Panc1 (cell line): ENCODE data around the gene NTN4. TPM values are rescaled to one million over a fixed set of nuclear protein-coding genes. Genes with fewer than 3 reads are reported as not detected.

Source experiments
- ATAC-seq: fragments of 200-7000 bp; cut with Tn5 transposase; 2 replicates; pipeline ENCODE4 v1.9.1; 2020; ENCODE audit warnings: mild to moderate bottlenecking, moderate library complexity
- BruUV-seq: library from RNA; stranded (reverse); fragments of 400-500 nt; replicated peaks from 2 replicates; lab custom pipeline; 2021; lab: Mats Ljungman, UMichigan
- CTCF ChIA-PET: fragments of 300-600 bp; sonication (Branson Sonifier 250); formaldehyde crosslinking; loops from one replicate; lab custom pipeline; 2022; ENCODE audit warnings: antibody characterized with exemption; lab: Charles Lee
- POLR2A ChIA-PET: fragments of 300-600 bp; sonication (Branson Sonifier 250); formaldehyde crosslinking; loops from one replicate; lab custom pipeline; 2022; ENCODE audit warnings: antibody characterized with exemption; lab: Charles Lee
- DNase-seq: peaks from one replicate; pipeline ENCODE4 v3.0.0-alpha.2; 2010; ENCODE audit warnings: low read depth, low spot score
- H3K27ac ChIP-seq: 2 replicates; pipeline ENCODE4 v1.5.1; 2011; ENCODE audit warnings: mild to moderate bottlenecking, low read length, inconsistent platforms
- H3K27me3 ChIP-seq: fragments of 200-500 bp; sonication (Bioruptor generic); 2 replicates; pipeline ENCODE4 v1.6.0; 2014; ENCODE audit warnings: low read length, inconsistent platforms; ENCODE audit not compliant: control insufficient read depth, insufficient read depth
- H3K36me3 ChIP-seq: fragments of 200-500 bp; sonication (Bioruptor generic); 2 replicates; pipeline ENCODE4 v1.5.1; 2014; ENCODE audit warnings: inconsistent platforms, mild to moderate bottlenecking, low read length, moderate library complexity; ENCODE audit not compliant: control insufficient read depth, insufficient read depth
- H3K4me1 ChIP-seq: 2 replicates; pipeline ENCODE4 v1.5.1; 2011; ENCODE audit warnings: inconsistent platforms, mild to moderate bottlenecking, low read length, moderate library complexity; ENCODE audit not compliant: control insufficient read depth, insufficient read depth
- H3K4me3 ChIP-seq, 2 experiments: 2 replicates each; pipeline ENCODE4 v1.5.1; 2011 to 2012; ENCODE audit warnings: low read depth in 2 of 2, low read length in 2 of 2, mild to moderate bottlenecking in 2 of 2, inconsistent platforms in 1 of 2, moderate library complexity in 1 of 2
- H3K9me3 ChIP-seq: fragments of 200-500 bp; sonication (Bioruptor generic); 2 replicates; pipeline ENCODE4 v1.5.1; 2014; ENCODE audit warnings: low read depth, mild to moderate bottlenecking, inconsistent platforms, low read length, moderate library complexity; ENCODE audit not compliant: control insufficient read depth, insufficient read depth
- CTCF ChIP-seq: fragments of 450-650 bp; IDR thresholded peaks from 2 replicates; pipeline ENCODE4 v1.5.1; 2017; ENCODE audit warnings: mild to moderate bottlenecking
- POLR2AphosphoS5 ChIP-seq: IDR thresholded peaks from 2 replicates; pipeline ENCODE4 v1.6.1; 2012; ENCODE audit warnings: mild to moderate bottlenecking, low read depth, low read length, moderate library complexity
- REST ChIP-seq, 2 experiments: IDR thresholded peaks; 2 replicates each; pipeline ENCODE4 v1.6.1; 2011 to 2012; ENCODE audit warnings: low read depth in 2 of 2, control low read depth in 1 of 2, low read length in 1 of 2, mild to moderate bottlenecking in 1 of 2, moderate library complexity in 1 of 2; ENCODE audit not compliant: insufficient read depth in 1 of 2
- SIN3A ChIP-seq: IDR thresholded peaks from 2 replicates; pipeline ENCODE4 v1.6.1; 2012; ENCODE audit warnings: low read depth, mild to moderate bottlenecking, low read length, moderate library complexity, borderline replicate concordance; ENCODE audit not compliant: insufficient read depth
- TCF7L2 ChIP-seq: IDR thresholded peaks from 2 replicates; pipeline ENCODE4 v1.6.1; 2011; ENCODE audit warnings: mild to moderate bottlenecking, low read depth, low read length, inconsistent platforms
- in situ Hi-C: cut with HindIII; loops from 2 replicates; pipeline ENCODE4 v1.10.0; 2016; ENCODE audit warnings: low sequenced_read_pairs, low pct_unique_long_range_greater_than_20kb
- intact Hi-C: fragments of 100-400 bp; cut with micrococcal nuclease; formaldehyde crosslinking; loops from one replicate; pipeline ENCODE4 v1.10.0; 2022; ENCODE audit not compliant: unreplicated experiment
- total RNA-seq: library from RNA; stranded (reverse); gene quantifications from one replicate; pipeline ENCODE4 v1.2.1, GENCODE V29; 2021; ENCODE audit not compliant: unreplicated experiment

NTN4 gene
- total RNA-seq, 1 experiment from 2014 or later = 17.1 TPM

GRCh38 chr12:95717316-95717928 lies 73.1 kb downstream of the NTN4 start:
- intact Hi-C loops = no loop called here
- ChIA-PET POLR2A (interaction anchor here (0.6 kb wide), 1 partner anchor 179 kb away, joined by 7 read pairs; no protein-coding TSS in a partner anchor), CTCF (interaction anchor here (0.6 kb wide), 1 partner anchor 16 kb away, joined by 6 read pairs; no protein-coding TSS in a partner anchor)
- TF ChIP-seq POLR2AphosphoS5 = no peak
- TF ChIP-seq TCF7L2 = no peak
- no peak for TF ChIP-seq SIN3A
- no peak for TF ChIP-seq REST (IDR thresholded peaks at IDR 0.05; ENCODE audit: insufficient read depth in 1 of 2, low read depth in 2 of 2, low read length in 1 of 2)
- TF ChIP-seq CTCF = no peak
- no peak overlapping the region for H3K27ac ChIP-seq
- H3K4me3 ChIP-seq = no peak overlapping the region
- no peak for DNase-seq
- in situ Hi-C loops = no loop called here
- no peaks in the 10 kb centered on the region for H3K36me3 ChIP-seq
- H3K4me1 ChIP-seq = no peaks in the 10 kb centered on the region
- H3K27me3 ChIP-seq = no peaks in the 10 kb centered on the region
- H3K9me3 ChIP-seq = no peaks in the 10 kb centered on the region
- no peak for ATAC-seq
- BruUV-seq = no TSS peak

GRCh38 chr12:95715177-95715576 lies 75.4 kb downstream of the NTN4 start:
- H3K36me3 ChIP-seq = no peaks in the 10 kb centered on the region

More at GRCh38 chr12:95715177-95715576, 75.4 kb downstream of the NTN4 start:
- ChIA-PET CTCF (no interaction called here), POLR2A (no interaction called here)
- intact Hi-C loops = no loop called here
- no peaks in the 10 kb centered on the region for H3K4me1 ChIP-seq
- no peak for DNase-seq
- TF ChIP-seq REST (IDR thresholded peaks at IDR 0.05; ENCODE audit: insufficient read depth in 1 of 2, low read depth in 2 of 2, low read length in 1 of 2) (no peak), POLR2AphosphoS5 (no peak), TCF7L2 (no peak), SIN3A (no peak), CTCF (no peak)
- no peak overlapping the region for H3K27ac ChIP-seq
- ATAC-seq = no peak
- H3K4me3 ChIP-seq = no peak overlapping the region
- BruUV-seq = no TSS peak
- no peaks in the 10 kb centered on the region for H3K27me3 ChIP-seq
- in situ Hi-C loops = no loop called here
- no peaks in the 10 kb centered on the region for H3K9me3 ChIP-seq
